GM18867 (cell line): ENCODE results near the gene C9orf152.

Source experiments
- ATAC-seq: cut with Tn5 transposase; IDR thresholded peaks from one replicate; pipeline ENCODE4 v1.9.1; 2021; ENCODE audit warnings: mild to moderate bottlenecking, moderate library complexity; ENCODE audit not compliant: unreplicated experiment

Gene C9orf152

GRCh38 chr9:110183208-110184145, 24.5 kb downstream of the C9orf152 start:
- ATAC-seq = peak; percentile 79

GRCh38 chr9:110180511-110181434, 27.2 kb downstream of the C9orf152 start:
- no peak for ATAC-seq

GRCh38 chr9:110179734-110180133, 28.2 kb downstream of the C9orf152 start:
- ATAC-seq = no peak

- ATAC-seq = no peak
Observed at GRCh38 chr9:110178281-110178680, 29.7 kb downstream of the C9orf152 start.

- no peak for ATAC-seq
Observed at GRCh38 chr9:110175275-110175968, 32.5 kb downstream of the C9orf152 start.

GRCh38 chr9:110173322-110173642, 34.7 kb downstream of the C9orf152 start:
- no peak for ATAC-seq

- ATAC-seq = no peak
Observed at GRCh38 chr9:110170357-110171257, 37.4 kb downstream of the C9orf152 start.

- ATAC-seq = no peak
Observed at GRCh38 chr9:110168486-110168885, 39.5 kb downstream of the C9orf152 start.

- no peak for ATAC-seq
Observed at GRCh38 chr9:110161940-110162339, 46.0 kb downstream of the C9orf152 start.

GRCh38 chr9:110160685-110161084, 47.3 kb downstream of the C9orf152 start:
- ATAC-seq = no peak

- no peak for ATAC-seq
Observed at GRCh38 chr9:110160123-110160522, 47.8 kb downstream of the C9orf152 start.

- no peak for ATAC-seq
Observed at GRCh38 chr9:110157823-110158664, 49.9 kb downstream of the C9orf152 start.

- peak; percentile 83 for ATAC-seq
Observed at GRCh38 chr9:110156902-110157301, 51.1 kb downstream of the C9orf152 start.

GRCh38 chr9:110156416-110156815, 51.5 kb downstream of the C9orf152 start:
- ATAC-seq = peak; percentile 2

- ATAC-seq = no peak
Observed at GRCh38 chr9:110155751-110156150, 52.2 kb downstream of the C9orf152 start.

GRCh38 chr9:110153431-110153830, 54.5 kb downstream of the C9orf152 start:
- ATAC-seq = no peak

GRCh38 chr9:110152704-110153374, 55.1 kb downstream of the C9orf152 start:
- ATAC-seq = no peak
